PC-3 (cell line): ENCODE results near the gene MYCL.

Experiments
- CTCF ChIP-seq: fragments of 300-600 bp; sonication (generic); conservative IDR thresholded peaks from 2 replicates; pipeline ENCODE4 v1.5.1; 2017; ENCODE audit warnings: antibody characterized with exemption, low read depth, mild to moderate bottlenecking, low read length
- EZH2 ChIP-seq: fragments of 300-600 bp; sonication (generic); IDR thresholded peaks from one replicate; pipeline ENCODE4 v1.6.1; 2017; ENCODE audit warnings: antibody characterized with exemption, mild to moderate bottlenecking, low read length; ENCODE audit not compliant: unreplicated experiment
- EZH2phosphoT487 ChIP-seq: fragments of 300-600 bp; sonication (generic); IDR thresholded peaks from 2 replicates; pipeline ENCODE4 v1.6.1; 2018; ENCODE audit warnings: mild to moderate bottlenecking, antibody characterized with exemption, low read length, borderline replicate concordance

GRCh38 chr1:39895731-39896480 is 5.8 kb downstream of the MYCL start:
- TF ChIP-seq CTCF (no peak), EZH2 (no peak), EZH2phosphoT487 (no peak)
